Measurements from ENCODE around the gene DLG2. TPM values are rescaled to one million over a fixed set of nuclear protein-coding genes. Genes with fewer than 3 reads are reported as not detected.

The DLG2 gene
- total and polyA plus RNA-seq, 9 of the 15 experiments (the other 6 are each of a cell fraction or from before 2014, with no cell fraction given) = 0.52 to 1.6 (median 0.95) TPM

DNA sequence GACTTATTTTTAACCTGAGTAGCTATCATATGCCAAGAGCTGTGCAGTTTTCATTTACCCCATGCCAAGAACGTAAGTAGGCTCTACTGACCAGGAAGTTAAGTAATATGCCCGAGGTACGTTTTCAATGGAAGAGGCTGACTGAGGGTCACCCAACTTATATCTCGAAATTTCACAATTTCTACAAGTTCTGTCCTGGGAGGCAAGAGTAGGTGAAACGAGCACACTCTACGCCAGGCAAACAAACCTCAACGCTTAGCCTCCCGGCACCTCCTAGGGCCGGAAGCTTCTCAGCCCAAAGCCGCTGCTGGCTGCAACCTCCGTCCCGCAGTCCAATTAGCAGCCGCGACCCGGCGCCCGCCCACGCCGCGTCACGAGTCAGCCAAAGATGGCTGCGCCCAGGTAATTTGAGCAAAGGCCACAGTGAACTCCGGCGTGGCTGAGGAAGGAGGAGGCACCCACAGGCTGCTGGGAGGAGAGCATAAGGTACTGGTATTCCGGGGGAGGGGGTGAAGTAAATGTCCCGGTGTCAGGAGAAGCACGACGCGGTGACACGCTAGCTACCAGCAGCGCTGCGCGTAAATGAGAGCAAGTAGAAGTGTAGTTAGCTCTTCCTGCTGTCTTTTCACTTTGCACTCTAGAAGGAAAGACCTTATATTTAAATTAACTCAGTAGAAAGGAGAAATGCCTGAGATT is 20.6 kb upstream of the DLG2 start, which contains the start of gene TMEM126A (continued):
- TF ChIP-seq, protein P1, sequence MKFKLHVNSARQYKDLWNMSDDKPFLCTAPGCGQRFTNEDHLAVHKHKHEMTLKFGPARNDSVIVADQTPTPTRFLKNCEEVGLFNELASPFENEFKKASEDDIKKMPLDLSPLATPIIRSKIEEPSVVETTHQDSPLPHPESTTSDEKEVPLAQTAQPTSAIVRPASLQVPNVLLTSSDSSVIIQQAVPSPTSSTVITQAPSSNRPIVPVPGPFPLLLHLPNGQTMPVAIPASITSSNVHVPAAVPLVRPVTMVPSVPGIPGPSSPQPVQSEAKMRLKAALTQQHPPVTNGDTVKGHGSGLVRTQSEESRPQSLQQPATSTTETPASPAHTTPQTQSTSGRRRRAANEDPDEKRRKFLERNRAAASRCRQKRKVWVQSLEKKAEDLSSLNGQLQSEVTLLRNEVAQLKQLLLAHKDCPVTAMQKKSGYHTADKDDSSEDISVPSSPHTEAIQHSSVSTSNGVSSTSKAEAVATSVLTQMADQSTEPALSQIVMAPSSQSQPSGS (CRISPR knock-in tag; IDR thresholded peaks at IDR 0.05) = no peak
- TF ChIP-seq CBFA2T2 (conservative IDR thresholded peaks at IDR 0.05) (no peak), GTF2E2 (tag; IDR thresholded peaks at IDR 0.05) (no peak), YBX1 (IDR thresholded peaks at IDR 0.05) (no peak), HCFC1 (IDR thresholded peaks at IDR 0.05; ENCODE audit: low read depth, low read length) (peak; percentile 69), HDAC3 (IDR thresholded peaks at IDR 0.05; ENCODE audit: borderline replicate concordance, partially characterized antibody) (no peak), EGR1 (conservative IDR thresholded peaks at IDR 0.05) (peak; percentile 97), SMARCB1 (IDR thresholded peaks at IDR 0.05; ENCODE audit: insufficient read length, low read depth) (no peak), ZNF174 (CRISPR knock-in tag; IDR thresholded peaks at IDR 0.05) (no peak), ZNF699 (CRISPR knock-in tag; IDR thresholded peaks at IDR 0.05; ENCODE audit: insufficient replicate concordance) (no peak), BRD4 (IDR thresholded peaks at IDR 0.05) (no peak), BCOR (IDR thresholded peaks at IDR 0.05) (no peak), PTTG1 (tag; IDR thresholded peaks at IDR 0.05; ENCODE audit: low read depth) (no peak), BRD9 (IDR thresholded peaks at IDR 0.05; ENCODE audit: low read depth, partially characterized antibody) (no peak), ZNF780A (CRISPR knock-in tag; IDR thresholded peaks at IDR 0.05) (no peak), KHSRP (IDR thresholded peaks at IDR 0.05) (no peak; the same call in 1 of the 2 replicates), NCOA1 (IDR thresholded peaks at IDR 0.05; ENCODE audit: low read depth) (no peak), NCOA6 (IDR thresholded peaks at IDR 0.05) (no peak)
- TF ChIP-seq, protein P2, sequence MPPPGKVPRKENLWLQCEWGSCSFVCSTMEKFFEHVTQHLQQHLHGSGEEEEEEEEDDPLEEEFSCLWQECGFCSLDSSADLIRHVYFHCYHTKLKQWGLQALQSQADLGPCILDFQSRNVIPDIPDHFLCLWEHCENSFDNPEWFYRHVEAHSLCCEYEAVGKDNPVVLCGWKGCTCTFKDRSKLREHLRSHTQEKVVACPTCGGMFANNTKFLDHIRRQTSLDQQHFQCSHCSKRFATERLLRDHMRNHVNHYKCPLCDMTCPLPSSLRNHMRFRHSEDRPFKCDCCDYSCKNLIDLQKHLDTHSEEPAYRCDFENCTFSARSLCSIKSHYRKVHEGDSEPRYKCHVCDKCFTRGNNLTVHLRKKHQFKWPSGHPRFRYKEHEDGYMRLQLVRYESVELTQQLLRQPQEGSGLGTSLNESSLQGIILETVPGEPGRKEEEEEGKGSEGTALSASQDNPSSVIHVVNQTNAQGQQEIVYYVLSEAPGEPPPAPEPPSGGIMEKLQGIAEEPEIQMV (tag; conservative IDR thresholded peaks at IDR 0.05; ENCODE audit: low read depth) = no peak
- TF ChIP-seq, protein P3, sequence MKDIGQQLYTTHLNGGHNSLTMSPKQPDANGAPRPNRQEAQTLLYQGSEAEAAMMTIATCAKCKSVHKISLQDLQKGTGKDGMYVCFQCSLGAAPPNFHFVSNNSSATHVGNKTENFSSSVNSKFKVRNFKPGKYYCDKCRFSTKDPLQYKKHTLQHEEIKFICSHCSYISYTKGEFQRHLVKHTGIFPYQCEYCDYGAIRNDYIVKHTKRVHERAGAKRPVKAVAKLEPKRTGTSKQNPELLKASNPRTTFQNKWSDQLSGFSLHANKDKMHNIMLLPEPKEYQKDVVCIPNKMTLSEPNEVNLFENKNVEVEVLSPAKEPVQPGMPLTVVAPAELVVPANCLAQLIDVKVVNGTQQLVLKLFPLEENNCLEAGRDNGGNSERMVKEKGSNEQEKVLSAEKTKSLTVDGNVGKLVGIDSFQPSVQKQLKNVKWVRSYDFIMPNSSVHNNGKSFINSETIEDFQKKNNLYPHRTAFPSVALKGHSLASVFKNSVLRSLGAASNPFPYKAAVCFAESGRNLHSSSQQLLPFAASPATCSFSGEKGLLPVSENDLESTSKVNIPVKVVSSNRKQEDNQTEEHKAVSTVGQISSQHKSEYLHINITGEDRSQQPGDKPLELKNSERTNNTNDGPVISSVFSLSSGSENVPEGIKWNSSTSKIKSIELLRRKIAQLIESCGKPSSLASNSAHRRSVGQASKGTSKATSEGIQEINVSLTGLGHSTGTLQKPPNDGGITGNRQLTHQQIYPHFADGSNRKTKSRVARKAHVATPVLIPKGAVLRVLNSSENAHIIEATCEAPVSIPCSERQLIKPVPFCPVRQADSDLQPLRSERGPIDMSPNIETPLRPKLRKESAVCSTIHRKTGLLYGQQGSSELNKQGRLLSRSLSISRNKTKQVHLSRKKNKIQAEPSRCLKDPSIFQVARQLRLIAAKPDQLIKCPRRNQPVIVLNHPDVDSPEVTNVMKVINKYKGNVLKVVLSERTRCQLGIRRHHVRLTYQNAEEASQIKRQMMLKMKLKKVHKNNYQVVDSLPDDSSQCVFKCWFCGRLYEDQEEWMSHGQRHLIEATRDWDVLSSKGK (CRISPR knock-in tag; IDR thresholded peaks at IDR 0.05) = no peak
- TF ChIP-seq, protein P4, sequence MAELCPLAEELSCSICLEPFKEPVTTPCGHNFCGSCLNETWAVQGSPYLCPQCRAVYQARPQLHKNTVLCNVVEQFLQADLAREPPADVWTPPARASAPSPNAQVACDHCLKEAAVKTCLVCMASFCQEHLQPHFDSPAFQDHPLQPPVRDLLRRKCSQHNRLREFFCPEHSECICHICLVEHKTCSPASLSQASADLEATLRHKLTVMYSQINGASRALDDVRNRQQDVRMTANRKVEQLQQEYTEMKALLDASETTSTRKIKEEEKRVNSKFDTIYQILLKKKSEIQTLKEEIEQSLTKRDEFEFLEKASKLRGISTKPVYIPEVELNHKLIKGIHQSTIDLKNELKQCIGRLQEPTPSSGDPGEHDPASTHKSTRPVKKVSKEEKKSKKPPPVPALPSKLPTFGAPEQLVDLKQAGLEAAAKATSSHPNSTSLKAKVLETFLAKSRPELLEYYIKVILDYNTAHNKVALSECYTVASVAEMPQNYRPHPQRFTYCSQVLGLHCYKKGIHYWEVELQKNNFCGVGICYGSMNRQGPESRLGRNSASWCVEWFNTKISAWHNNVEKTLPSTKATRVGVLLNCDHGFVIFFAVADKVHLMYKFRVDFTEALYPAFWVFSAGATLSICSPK (IDR thresholded peaks at IDR 0.05; ENCODE audit: borderline replicate concordance) = no peak

Data from K562 (cell line).